Activated naive CD8-positive, alpha-beta T cell treated with anti-CD3 and anti-CD28 coated beads, Interleukin-2, amount 50 U/mL, for 16 hours (primary cell): ENCODE results near the gene MAML1.

Experiments
- DNase-seq: peaks from one replicate; pipeline ENCODE4 v3.0.0-alpha.2; 2020; ENCODE audit warnings: low read depth, low spot score

MAML1 gene

GRCh38 chr5:179805529-179806249 is 73.1 kb downstream of the MAML1 start:
- no peak for DNase-seq

- no peak for DNase-seq
Observed at GRCh38 chr5:179806250-179807048, 73.8 kb downstream of the MAML1 start, which contains the start of gene MGAT4B. TSS of gene MGAT4B (minus strand) at chr5:179806866. CDS start at chr5:179806583, 283 bp downstream.

- no peak for DNase-seq
Observed at GRCh38 chr5:179812135-179812825, 79.7 kb downstream of the MAML1 start.

GRCh38 chr5:179812997-179813607 is 80.5 kb downstream of the MAML1 start:
- no peak for DNase-seq

GRCh38 chr5:179814090-179814489 is 81.5 kb downstream of the MAML1 start:
- no peak for DNase-seq

GRCh38 chr5:179815491-179816249 is 83.0 kb downstream of the MAML1 start:
- no peak for DNase-seq

GRCh38 chr5:179816401-179816795 is 83.8 kb downstream of the MAML1 start:
- no peak for DNase-seq

GRCh38 chr5:179816796-179817469 is 84.3 kb downstream of the MAML1 start:
- no peak for DNase-seq

- DNase-seq: no peak
Observed at GRCh38 chr5:179817470-179817840, 84.8 kb downstream of the MAML1 start.

- no peak for DNase-seq
Observed at GRCh38 chr5:179817890-179818745, 85.5 kb downstream of the MAML1 start.

- peak; percentile 54 for DNase-seq
Observed at GRCh38 chr5:179818746-179819295, 86.2 kb downstream of the MAML1 start.

GRCh38 chr5:179819296-179820126 is 86.9 kb downstream of the MAML1 start:
- no peak for DNase-seq

GRCh38 chr5:179820127-179820482 is 87.5 kb downstream of the MAML1 start:
- no peak for DNase-seq

- DNase-seq: peak; percentile 52
Observed at GRCh38 chr5:179820483-179821297, 88.1 kb downstream of the MAML1 start, which contains the start of gene SQSTM1. TSS of gene SQSTM1 (plus strand) at chr5:179820905. CDS start at chr5:179820937, 32 bp downstream.

GRCh38 chr5:179821298-179822058 is 88.9 kb downstream of the MAML1 start:
- DNase-seq: peak; percentile 61

- DNase-seq: no peak
Observed at GRCh38 chr5:179822059-179822432, 89.4 kb downstream of the MAML1 start.
